Suprapubic skin (tissue), 4 donors: ENCODE data around the gene TUBB4B. TPM values are rescaled to one million over a fixed set of nuclear protein-coding genes. Genes with fewer than 3 reads are reported as not detected.

Experiments
- DNase-seq, 2 donors: peaks; one replicate each; pipeline ENCODE4 v3.0.0-alpha.2; 2019; ENCODE audit warnings: low spot score in 2 of 2
- H3K27ac ChIP-seq: fragments of 200-600 bp; sonication (generic); one replicate; pipeline ENCODE4 v1.5.1; 2019
- H3K27me3 ChIP-seq: fragments of 200-600 bp; sonication (generic); one replicate; pipeline ENCODE4 v1.5.1; 2019
- H3K36me3 ChIP-seq: fragments of 200-600 bp; sonication (generic); one replicate; pipeline ENCODE4 v1.5.1; 2019
- H3K4me1 ChIP-seq: fragments of 200-600 bp; sonication (generic); one replicate; pipeline ENCODE4 v1.5.1; 2019
- H3K4me3 ChIP-seq: fragments of 200-600 bp; sonication (generic); one replicate; pipeline ENCODE4 v1.5.1; 2019; ENCODE audit warnings: mild to moderate bottlenecking
- H3K9me3 ChIP-seq: fragments of 200-600 bp; sonication (generic); one replicate; pipeline ENCODE4 v1.5.1; 2019
- CTCF ChIP-seq, 2 donors: fragments of 200-600 bp in 1 of 2; fragments of 450-650 bp in 1 of 2; sonication (generic) in 1 of 2; IDR thresholded peaks; one replicate each; pipeline ENCODE4 v1.5.1; 2016 to 2019; ENCODE audit warnings: antibody characterized with exemption in 2 of 2, mild to moderate bottlenecking in 1 of 2, moderate library complexity in 1 of 2
- EP300 ChIP-seq: sonication (generic); formaldehyde crosslinking; IDR thresholded peaks from one replicate; pipeline ENCODE4 v1.6.1; 2017; ENCODE audit warnings: antibody characterized with exemption
- POLR2A ChIP-seq, 2 donors: fragments of 450-650 bp; IDR thresholded peaks; one replicate each; pipeline ENCODE4 v1.6.1; 2017; ENCODE audit warnings: antibody characterized with exemption in 2 of 2, mild to moderate bottlenecking in 2 of 2, moderate library complexity in 2 of 2
- POLR2AphosphoS5 ChIP-seq, 3 donors: sonication (generic); formaldehyde crosslinking; IDR thresholded peaks; one replicate each; pipeline ENCODE4 v1.6.1; 2017; ENCODE audit warnings: antibody characterized with exemption in 3 of 3
- WGBS: methylation state at CpG from one replicate; pipeline ENCODE4 v1.1.5; 2018; 5-methylcytosine and 5-hydroxymethylcytosine counted together
- total RNA-seq, 4 donors: library from RNA; depleted of rRNA; stranded (reverse); fragments of >200 nt; gene quantifications; one replicate each; pipeline ENCODE4 v1.1.0, GENCODE V29; 2016

Gene TUBB4B
- total RNA-seq, 4 donors from 2014 or later = 225 to 708 (median 639) TPM

- WGBS = 29% methylated on average over 11 of the region's 36 CpGs
- H3K27me3 ChIP-seq = no peaks in the 10 kb centered on the region
- peaks cover 15% of the 10 kb centered on the region for H3K36me3 ChIP-seq
- no peak for DNase-seq
- no peaks in the 10 kb centered on the region for H3K9me3 ChIP-seq
- H3K4me1 ChIP-seq = peaks cover 45% of the 10 kb centered on the region
- H3K4me3 ChIP-seq = no peak overlapping the region
- no peak for TF ChIP-seq POLR2A (IDR thresholded peaks at IDR 0.05)
- TF ChIP-seq CTCF (IDR thresholded peaks at IDR 0.05) = no peak
- no peak for TF ChIP-seq EP300
- TF ChIP-seq POLR2AphosphoS5 (IDR thresholded peaks at IDR 0.05) = no peak
- H3K27ac ChIP-seq = no peak overlapping the region
Observed at GRCh38 chr9:137244486-137245449, 3.7 kb downstream of the TUBB4B start.

GRCh38 chr9:137245450-137246421 is 4.6 kb downstream of the TUBB4B start:
- no peak overlapping the region for H3K27ac ChIP-seq
- H3K36me3 ChIP-seq = peaks cover 15% of the 10 kb centered on the region
- no peaks in the 10 kb centered on the region for H3K9me3 ChIP-seq
- peaks cover 40% of the 10 kb centered on the region for H3K4me1 ChIP-seq
- no peak for TF ChIP-seq POLR2AphosphoS5 (IDR thresholded peaks at IDR 0.05)
- no peak for TF ChIP-seq CTCF (IDR thresholded peaks at IDR 0.05)
- TF ChIP-seq POLR2A (IDR thresholded peaks at IDR 0.05) = no peak
- no peak for TF ChIP-seq EP300
- no peaks in the 10 kb centered on the region for H3K27me3 ChIP-seq
- DNase-seq = no peak
- 81% methylated on average over 11 of the region's 25 CpGs for WGBS
- no peak overlapping the region for H3K4me3 ChIP-seq

DNA sequence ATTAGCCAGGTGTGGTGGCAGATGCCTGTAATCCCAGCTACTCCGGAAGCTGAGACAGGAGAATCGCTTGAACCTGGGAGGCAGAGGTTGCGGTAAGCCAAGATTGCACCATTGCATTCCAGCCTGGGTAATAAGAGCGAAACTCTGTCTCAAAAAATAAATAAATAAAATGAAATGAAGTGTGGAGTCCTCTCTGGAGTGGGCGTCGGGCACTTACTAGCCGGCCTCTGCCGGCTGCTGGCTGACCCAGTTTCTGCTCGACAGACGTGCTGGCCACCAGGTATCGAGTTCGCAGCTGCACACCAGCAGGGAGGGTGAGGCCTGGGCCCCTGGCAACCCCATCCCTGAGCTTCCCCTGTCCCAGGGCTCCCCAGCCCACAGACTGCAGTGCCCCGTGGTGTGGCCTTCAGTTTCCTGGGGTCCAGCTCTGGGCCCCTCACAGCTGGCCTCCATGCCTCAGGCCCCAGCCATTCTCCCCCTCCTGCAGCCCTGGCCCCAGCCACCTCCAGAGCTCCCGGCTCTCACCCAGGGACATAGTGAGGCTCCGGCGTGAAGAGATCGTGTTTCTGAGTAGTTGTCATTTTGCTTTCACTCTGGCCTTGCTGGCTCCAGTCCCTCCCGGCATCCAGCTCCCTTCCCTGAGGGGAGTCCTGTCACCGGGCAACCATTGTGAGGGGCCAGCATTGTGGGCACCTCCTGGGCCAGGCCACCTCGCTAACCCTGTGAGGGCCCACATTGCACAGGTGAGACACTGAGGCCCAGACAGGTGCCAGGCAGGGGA is 6.2 kb downstream of the TUBB4B start:
- 88% methylated on average over 17 of the region's 20 CpGs for WGBS
- Histone ChIP-seq H3K27me3 (no peaks in the 10 kb centered on the region), H3K4me3 (no peak overlapping the region), H3K27ac (no peak overlapping the region), H3K9me3 (no peaks in the 10 kb centered on the region), H3K4me1 (peaks cover 34% of the 10 kb centered on the region), H3K36me3 (peaks cover 10% of the 10 kb centered on the region)
- TF ChIP-seq POLR2A (IDR thresholded peaks at IDR 0.05) (no peak), CTCF (IDR thresholded peaks at IDR 0.05) (no peak), POLR2AphosphoS5 (IDR thresholded peaks at IDR 0.05) (no peak)
- no peak for DNase-seq

- WGBS = 100% methylated on average over 1 of the region's 6 CpGs
- no peak overlapping the region for H3K27ac ChIP-seq
- H3K4me1 ChIP-seq = peaks cover 29% of the 10 kb centered on the region
- TF ChIP-seq EP300 (no peak), CTCF (IDR thresholded peaks at IDR 0.05) (no peak), POLR2AphosphoS5 (IDR thresholded peaks at IDR 0.05) (no peak), POLR2A (IDR thresholded peaks at IDR 0.05) (no peak)
- H3K9me3 ChIP-seq = no peaks in the 10 kb centered on the region
- H3K36me3 ChIP-seq = peaks cover 5% of the 10 kb centered on the region
- DNase-seq = no peak
- H3K27me3 ChIP-seq = no peaks in the 10 kb centered on the region
- no peak overlapping the region for H3K4me3 ChIP-seq
Observed at GRCh38 chr9:137247916-137248175, 6.8 kb downstream of the TUBB4B start.
